GM23338 (cell line): ENCODE results near the gene WEE2. TPM values are rescaled to one million over a fixed set of nuclear protein-coding genes. Genes with fewer than 3 reads are reported as not detected.

Experiments used
- ATAC-seq: fragments of 200-7000 bp; cut with Tn5 transposase; 3 replicates; pipeline ENCODE4 v1.9.1; 2020
- DNase-seq: peaks from one replicate; pipeline ENCODE4 v3.0.0-alpha.2; 2015; ENCODE audit warnings: low spot score
- H2AFZ ChIP-seq: fragments of 200-600 bp; sonication (generic); 2 replicates; pipeline ENCODE4 v1.8.0; 2016; ENCODE audit warnings: antibody characterized with exemption, mild to moderate bottlenecking, moderate library complexity
- H3F3A ChIP-seq: fragments of 200-600 bp; sonication (generic); replicated peaks from 2 replicates; pipeline ENCODE4 v1.8.0; 2017; ENCODE audit warnings: antibody characterized with exemption, mixed run types, low read depth
- H3K27ac ChIP-seq: fragments of 200-600 bp; sonication (generic); 2 replicates; pipeline ENCODE4 v1.6.1; 2016; ENCODE audit warnings: low read depth
- H3K27me3 ChIP-seq: fragments of 200-600 bp; sonication (generic); 2 replicates; pipeline ENCODE4 v1.8.0; 2016; ENCODE audit warnings: mild to moderate bottlenecking, mixed run types, moderate library complexity; ENCODE audit not compliant: insufficient read depth
- H3K36me3 ChIP-seq: fragments of 200-600 bp; sonication (generic); 2 replicates; pipeline ENCODE4 v1.8.0; 2016; ENCODE audit warnings: mild to moderate bottlenecking; ENCODE audit not compliant: insufficient read depth
- H3K4me1 ChIP-seq: fragments of 200-600 bp; sonication (generic); 2 replicates; pipeline ENCODE4 v1.8.0; 2016; ENCODE audit warnings: mild to moderate bottlenecking, moderate library complexity; ENCODE audit not compliant: insufficient read depth
- H3K4me2 ChIP-seq: fragments of 200-600 bp; sonication (generic); 2 replicates; pipeline ENCODE4 v1.7.1; 2017; ENCODE audit warnings: mixed run types
- H3K4me3 ChIP-seq: fragments of 200-600 bp; sonication (generic); 2 replicates; pipeline ENCODE4 v1.6.1; 2016; ENCODE audit warnings: mixed run types
- H3K79me2 ChIP-seq: fragments of 200-600 bp; sonication (generic); replicated peaks from 2 replicates; pipeline ENCODE4 v1.8.0; 2017; ENCODE audit warnings: mild to moderate bottlenecking; ENCODE audit not compliant: insufficient read depth
- H3K9me2 ChIP-seq: fragments of 200-600 bp; sonication (generic); 2 replicates; pipeline ENCODE4 v1.8.0; 2017; ENCODE audit not compliant: insufficient read depth
- H4K20me1 ChIP-seq: fragments of 200-600 bp; sonication (generic); replicated peaks from 2 replicates; pipeline ENCODE4 v1.8.0; 2017; ENCODE audit warnings: mild to moderate bottlenecking; ENCODE audit not compliant: insufficient read depth
- H3K27ac Mint-ChIP-seq: 2 replicates; pipeline ENCODE4 v1.8.0; 2020; ENCODE audit warnings: inconsistent platforms, mild to moderate bottlenecking, moderate library complexity, mixed read lengths
- H3K27me3 Mint-ChIP-seq: 3 replicates; pipeline ENCODE4 v1.8.0; 2022; ENCODE audit warnings: low read depth, mild to moderate bottlenecking, moderate library complexity, mixed read lengths, inconsistent platforms; ENCODE audit not compliant: insufficient read depth, poor library complexity
- H3K36me3 Mint-ChIP-seq: 3 replicates; pipeline ENCODE4 v1.8.0; 2021; ENCODE audit warnings: low read depth, mild to moderate bottlenecking, inconsistent platforms, moderate library complexity, mixed read lengths
- H3K4me1 Mint-ChIP-seq: 3 replicates; pipeline ENCODE4 v1.8.0; 2020; ENCODE audit warnings: mild to moderate bottlenecking, inconsistent platforms, mixed read lengths
- H3K4me3 Mint-ChIP-seq: 3 replicates; pipeline ENCODE4 v1.8.0; 2021; ENCODE audit warnings: moderate library complexity, mild to moderate bottlenecking, inconsistent platforms, mixed read lengths
- H3K9me3 Mint-ChIP-seq: 3 replicates; pipeline ENCODE4 v1.8.0; 2020; ENCODE audit warnings: moderate library complexity, mild to moderate bottlenecking, inconsistent platforms, mixed read lengths
- CREB1 ChIP-seq: fragments of 250-450 bp; sonication (Bioruptor Pico); IDR thresholded peaks from 2 replicates; pipeline ENCODE4 v1.5.0; 2020; ENCODE audit warnings: low read depth, mild to moderate bottlenecking, moderate library complexity
- EZH2 ChIP-seq: fragments of 200-600 bp; sonication (generic); IDR thresholded peaks from one replicate; pipeline ENCODE4 v1.8.0; 2017; ENCODE audit warnings: antibody characterized with exemption, mild to moderate bottlenecking, low read depth; ENCODE audit not compliant: unreplicated experiment
- EZH2phosphoT487 ChIP-seq: fragments of 200-600 bp; sonication (generic); IDR thresholded peaks from one replicate; pipeline ENCODE4 v1.8.1; 2018; ENCODE audit warnings: antibody characterized with exemption; ENCODE audit not compliant: unreplicated experiment
- JUNB ChIP-seq: IDR thresholded peaks from one replicate; pipeline ENCODE4 v1.6.1; 2016; ENCODE audit warnings: antibody characterized with exemption; ENCODE audit not compliant: unreplicated experiment
- NANOG ChIP-seq: IDR thresholded peaks from 2 replicates; pipeline ENCODE4 v1.6.1; 2016; ENCODE audit warnings: antibody characterized with exemption, borderline replicate concordance
- POLR2AphosphoS5 ChIP-seq: IDR thresholded peaks from 2 replicates; pipeline ENCODE4 v1.6.1; 2016; ENCODE audit warnings: antibody characterized with exemption, low read depth
- STAT1 ChIP-seq: IDR thresholded peaks from one replicate; pipeline ENCODE4 v1.6.1; 2016; ENCODE audit warnings: antibody characterized with exemption; ENCODE audit not compliant: unreplicated experiment
- ZNF114 ChIP-seq: fragments of 250-450 bp; sonication (Bioruptor Pico); IDR thresholded peaks from 2 replicates; pipeline ENCODE4 v1.5.0; 2020; ENCODE audit warnings: mild to moderate bottlenecking, moderate library complexity
- ZNF331 ChIP-seq: fragments of 250-450 bp; sonication (Bioruptor Pico); IDR thresholded peaks from 2 replicates; pipeline ENCODE4 v1.5.0; 2020; ENCODE audit warnings: low read depth, mild to moderate bottlenecking, moderate library complexity
- polyA plus RNA-seq: library from polyadenylated mRNA; unstranded; fragments of >200 nt; fragmentation: Nextera tagmentation; extraction: Ambion mirVana; gene quantifications from 2 replicates; pipeline ENCODE4 v1.2.1, GENCODE V29; 2016
- total RNA-seq: library from RNA; depleted of rRNA; stranded (reverse); fragments of >200 nt; shearing (Covaris generic); gene quantifications from 2 replicates; pipeline ENCODE4 v1.2.3, GENCODE V29; 2014
- TF ChIP-seq, protein P1 (sequence below): fragments of 250-450 bp; sonication (Bioruptor Pico); IDR thresholded peaks from 2 replicates; pipeline ENCODE4 v1.5.0; 2020; ENCODE audit warnings: mild to moderate bottlenecking, moderate library complexity
- TF ChIP-seq, protein P2 (sequence below): IDR thresholded peaks from one replicate; pipeline ENCODE4 v1.6.1; 2018; ENCODE audit warnings: antibody characterized with exemption; ENCODE audit not compliant: unreplicated experiment
- TF ChIP-seq, protein P3 (sequence below): IDR thresholded peaks from 2 replicates; pipeline ENCODE4 v1.6.1; 2016; ENCODE audit warnings: antibody characterized with exemption
- TF ChIP-seq, protein P4 (sequence below), 2 experiments: fragments of 200-600 bp in 1 of 2; sonication (generic) in 1 of 2; conservative IDR thresholded peaks; 2 replicates each; pipeline versions ENCODE4 v1.5.1 to v1.6.1; 2016 to 2017; ENCODE audit warnings: antibody characterized with exemption in 2 of 2, low read depth in 2 of 2, mild to moderate bottlenecking in 2 of 2, moderate library complexity in 1 of 2

Gene WEE2
- total and polyA plus RNA-seq, 2 experiments from 2014 or later, result not detected

DNA sequence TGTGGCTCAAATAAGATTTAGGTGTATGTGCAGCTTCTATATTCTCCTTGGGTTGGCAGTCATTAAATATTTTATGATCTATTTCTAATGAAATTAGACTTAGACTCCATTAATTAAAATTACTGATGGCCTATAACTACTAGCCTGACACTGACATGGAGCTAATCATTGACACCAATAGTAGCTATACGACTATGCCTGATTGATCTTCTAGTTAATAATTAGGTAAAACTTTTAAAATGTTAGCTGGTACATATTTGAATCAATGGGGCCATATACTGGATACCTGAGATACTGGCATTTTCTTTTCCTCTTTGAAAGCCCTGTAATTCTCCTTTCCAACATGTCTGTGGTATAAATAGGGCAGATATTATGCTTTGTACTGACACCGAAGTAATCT is 14.4 kb downstream of the WEE2 start:
- H3K9me3 Mint-ChIP-seq, result no peaks in the 10 kb centered on the region
- H3K27ac Mint-ChIP-seq, result no peak overlapping the region
- no peaks in the 10 kb centered on the region for H3K36me3 Mint-ChIP-seq
- no peaks in the 10 kb centered on the region for H3K27me3 ChIP-seq
- no peak overlapping the region for H3K4me2 ChIP-seq
- H3K4me1 Mint-ChIP-seq, result peaks cover 13% of the 10 kb centered on the region
- no peaks in the 10 kb centered on the region for H3K27me3 Mint-ChIP-seq
- no peak overlapping the region for H2AFZ ChIP-seq
- TF ChIP-seq ZNF331 (CRISPR knock-in tag) (no peak), EZH2phosphoT487 (no peak), STAT1 (no peak), CREB1 (CRISPR knock-in tag) (no peak), NANOG (no peak), POLR2AphosphoS5 (no peak), JUNB (no peak), EZH2 (no peak), ZNF114 (CRISPR knock-in tag) (no peak)
- TF ChIP-seq, protein P1, sequence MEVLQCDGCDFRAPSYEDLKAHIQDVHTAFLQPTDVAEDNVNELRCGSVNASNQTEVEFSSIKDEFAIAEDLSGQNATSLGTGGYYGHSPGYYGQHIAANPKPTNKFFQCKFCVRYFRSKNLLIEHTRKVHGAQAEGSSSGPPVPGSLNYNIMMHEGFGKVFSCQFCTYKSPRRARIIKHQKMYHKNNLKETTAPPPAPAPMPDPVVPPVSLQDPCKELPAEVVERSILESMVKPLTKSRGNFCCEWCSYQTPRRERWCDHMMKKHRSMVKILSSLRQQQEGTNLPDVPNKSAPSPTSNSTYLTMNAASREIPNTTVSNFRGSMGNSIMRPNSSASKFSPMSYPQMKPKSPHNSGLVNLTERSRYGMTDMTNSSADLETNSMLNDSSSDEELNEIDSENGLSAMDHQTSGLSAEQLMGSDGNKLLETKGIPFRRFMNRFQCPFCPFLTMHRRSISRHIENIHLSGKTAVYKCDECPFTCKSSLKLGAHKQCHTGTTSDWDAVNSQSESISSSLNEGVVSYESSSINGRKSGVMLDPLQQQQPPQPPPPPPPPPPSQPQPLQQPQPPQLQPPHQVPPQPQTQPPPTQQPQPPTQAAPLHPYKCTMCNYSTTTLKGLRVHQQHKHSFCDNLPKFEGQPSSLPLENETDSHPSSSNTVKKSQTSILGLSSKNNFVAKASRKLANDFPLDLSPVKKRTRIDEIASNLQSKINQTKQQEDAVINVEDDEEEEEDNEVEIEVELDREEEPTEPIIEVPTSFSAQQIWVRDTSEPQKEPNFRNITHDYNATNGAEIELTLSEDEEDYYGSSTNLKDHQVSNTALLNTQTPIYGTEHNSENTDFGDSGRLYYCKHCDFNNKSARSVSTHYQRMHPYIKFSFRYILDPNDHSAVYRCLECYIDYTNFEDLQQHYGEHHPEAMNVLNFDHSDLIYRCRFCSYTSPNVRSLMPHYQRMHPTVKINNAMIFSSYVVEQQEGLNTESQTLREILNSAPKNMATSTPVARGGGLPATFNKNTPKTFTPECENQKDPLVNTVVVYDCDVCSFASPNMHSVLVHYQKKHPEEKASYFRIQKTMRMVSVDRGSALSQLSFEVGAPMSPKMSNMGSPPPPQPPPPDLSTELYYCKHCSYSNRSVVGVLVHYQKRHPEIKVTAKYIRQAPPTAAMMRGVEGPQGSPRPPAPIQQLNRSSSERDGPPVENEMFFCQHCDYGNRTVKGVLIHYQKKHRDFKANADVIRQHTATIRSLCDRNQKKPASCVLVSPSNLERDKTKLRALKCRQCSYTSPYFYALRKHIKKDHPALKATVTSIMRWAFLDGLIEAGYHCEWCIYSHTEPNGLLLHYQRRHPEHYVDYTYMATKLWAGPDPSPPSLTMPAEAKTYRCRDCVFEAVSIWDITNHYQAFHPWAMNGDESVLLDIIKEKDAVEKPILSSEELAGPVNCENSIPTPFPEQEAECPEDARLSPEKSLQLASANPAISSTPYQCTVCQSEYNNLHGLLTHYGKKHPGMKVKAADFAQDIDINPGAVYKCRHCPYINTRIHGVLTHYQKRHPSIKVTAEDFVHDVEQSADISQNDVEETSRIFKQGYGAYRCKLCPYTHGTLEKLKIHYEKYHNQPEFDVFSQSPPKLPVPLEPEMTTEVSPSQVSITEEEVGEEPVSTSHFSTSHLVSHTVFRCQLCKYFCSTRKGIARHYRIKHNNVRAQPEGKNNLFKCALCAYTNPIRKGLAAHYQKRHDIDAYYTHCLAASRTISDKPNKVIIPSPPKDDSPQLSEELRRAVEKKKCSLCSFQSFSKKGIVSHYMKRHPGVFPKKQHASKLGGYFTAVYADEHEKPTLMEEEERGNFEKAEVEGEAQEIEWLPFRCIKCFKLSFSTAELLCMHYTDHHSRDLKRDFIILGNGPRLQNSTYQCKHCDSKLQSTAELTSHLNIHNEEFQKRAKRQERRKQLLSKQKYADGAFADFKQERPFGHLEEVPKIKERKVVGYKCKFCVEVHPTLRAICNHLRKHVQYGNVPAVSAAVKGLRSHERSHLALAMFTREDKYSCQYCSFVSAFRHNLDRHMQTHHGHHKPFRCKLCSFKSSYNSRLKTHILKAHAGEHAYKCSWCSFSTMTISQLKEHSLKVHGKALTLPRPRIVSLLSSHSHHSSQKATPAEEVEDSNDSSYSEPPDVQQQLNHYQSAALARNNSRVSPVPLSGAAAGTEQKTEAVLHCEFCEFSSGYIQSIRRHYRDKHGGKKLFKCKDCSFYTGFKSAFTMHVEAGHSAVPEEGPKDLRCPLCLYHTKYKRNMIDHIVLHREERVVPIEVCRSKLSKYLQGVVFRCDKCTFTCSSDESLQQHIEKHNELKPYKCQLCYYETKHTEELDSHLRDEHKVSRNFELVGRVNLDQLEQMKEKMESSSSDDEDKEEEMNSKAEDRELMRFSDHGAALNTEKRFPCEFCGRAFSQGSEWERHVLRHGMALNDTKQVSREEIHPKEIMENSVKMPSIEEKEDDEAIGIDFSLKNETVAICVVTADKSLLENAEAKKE (CRISPR knock-in tag), result no peak
- TF ChIP-seq, protein P2, sequence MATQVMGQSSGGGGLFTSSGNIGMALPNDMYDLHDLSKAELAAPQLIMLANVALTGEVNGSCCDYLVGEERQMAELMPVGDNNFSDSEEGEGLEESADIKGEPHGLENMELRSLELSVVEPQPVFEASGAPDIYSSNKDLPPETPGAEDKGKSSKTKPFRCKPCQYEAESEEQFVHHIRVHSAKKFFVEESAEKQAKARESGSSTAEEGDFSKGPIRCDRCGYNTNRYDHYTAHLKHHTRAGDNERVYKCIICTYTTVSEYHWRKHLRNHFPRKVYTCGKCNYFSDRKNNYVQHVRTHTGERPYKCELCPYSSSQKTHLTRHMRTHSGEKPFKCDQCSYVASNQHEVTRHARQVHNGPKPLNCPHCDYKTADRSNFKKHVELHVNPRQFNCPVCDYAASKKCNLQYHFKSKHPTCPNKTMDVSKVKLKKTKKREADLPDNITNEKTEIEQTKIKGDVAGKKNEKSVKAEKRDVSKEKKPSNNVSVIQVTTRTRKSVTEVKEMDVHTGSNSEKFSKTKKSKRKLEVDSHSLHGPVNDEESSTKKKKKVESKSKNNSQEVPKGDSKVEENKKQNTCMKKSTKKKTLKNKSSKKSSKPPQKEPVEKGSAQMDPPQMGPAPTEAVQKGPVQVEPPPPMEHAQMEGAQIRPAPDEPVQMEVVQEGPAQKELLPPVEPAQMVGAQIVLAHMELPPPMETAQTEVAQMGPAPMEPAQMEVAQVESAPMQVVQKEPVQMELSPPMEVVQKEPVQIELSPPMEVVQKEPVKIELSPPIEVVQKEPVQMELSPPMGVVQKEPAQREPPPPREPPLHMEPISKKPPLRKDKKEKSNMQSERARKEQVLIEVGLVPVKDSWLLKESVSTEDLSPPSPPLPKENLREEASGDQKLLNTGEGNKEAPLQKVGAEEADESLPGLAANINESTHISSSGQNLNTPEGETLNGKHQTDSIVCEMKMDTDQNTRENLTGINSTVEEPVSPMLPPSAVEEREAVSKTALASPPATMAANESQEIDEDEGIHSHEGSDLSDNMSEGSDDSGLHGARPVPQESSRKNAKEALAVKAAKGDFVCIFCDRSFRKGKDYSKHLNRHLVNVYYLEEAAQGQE, result no peak
- TF ChIP-seq, protein P3, sequence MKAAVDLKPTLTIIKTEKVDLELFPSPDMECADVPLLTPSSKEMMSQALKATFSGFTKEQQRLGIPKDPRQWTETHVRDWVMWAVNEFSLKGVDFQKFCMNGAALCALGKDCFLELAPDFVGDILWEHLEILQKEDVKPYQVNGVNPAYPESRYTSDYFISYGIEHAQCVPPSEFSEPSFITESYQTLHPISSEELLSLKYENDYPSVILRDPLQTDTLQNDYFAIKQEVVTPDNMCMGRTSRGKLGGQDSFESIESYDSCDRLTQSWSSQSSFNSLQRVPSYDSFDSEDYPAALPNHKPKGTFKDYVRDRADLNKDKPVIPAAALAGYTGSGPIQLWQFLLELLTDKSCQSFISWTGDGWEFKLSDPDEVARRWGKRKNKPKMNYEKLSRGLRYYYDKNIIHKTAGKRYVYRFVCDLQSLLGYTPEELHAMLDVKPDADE, result no peak
- TF ChIP-seq, protein P4, sequence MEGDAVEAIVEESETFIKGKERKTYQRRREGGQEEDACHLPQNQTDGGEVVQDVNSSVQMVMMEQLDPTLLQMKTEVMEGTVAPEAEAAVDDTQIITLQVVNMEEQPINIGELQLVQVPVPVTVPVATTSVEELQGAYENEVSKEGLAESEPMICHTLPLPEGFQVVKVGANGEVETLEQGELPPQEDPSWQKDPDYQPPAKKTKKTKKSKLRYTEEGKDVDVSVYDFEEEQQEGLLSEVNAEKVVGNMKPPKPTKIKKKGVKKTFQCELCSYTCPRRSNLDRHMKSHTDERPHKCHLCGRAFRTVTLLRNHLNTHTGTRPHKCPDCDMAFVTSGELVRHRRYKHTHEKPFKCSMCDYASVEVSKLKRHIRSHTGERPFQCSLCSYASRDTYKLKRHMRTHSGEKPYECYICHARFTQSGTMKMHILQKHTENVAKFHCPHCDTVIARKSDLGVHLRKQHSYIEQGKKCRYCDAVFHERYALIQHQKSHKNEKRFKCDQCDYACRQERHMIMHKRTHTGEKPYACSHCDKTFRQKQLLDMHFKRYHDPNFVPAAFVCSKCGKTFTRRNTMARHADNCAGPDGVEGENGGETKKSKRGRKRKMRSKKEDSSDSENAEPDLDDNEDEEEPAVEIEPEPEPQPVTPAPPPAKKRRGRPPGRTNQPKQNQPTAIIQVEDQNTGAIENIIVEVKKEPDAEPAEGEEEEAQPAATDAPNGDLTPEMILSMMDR (conservative IDR thresholded peaks at IDR 0.05; ENCODE audit: low read depth in 2 of 2), result no peak
- no peak overlapping the region for H3K4me3 ChIP-seq
- no peak overlapping the region for H3K27ac ChIP-seq
- H3K4me1 ChIP-seq, result peaks cover 3% of the 10 kb centered on the region; the same call in 1 of the 2 replicates
- no peaks in the 10 kb centered on the region for H3K79me2 ChIP-seq
- DNase-seq (no peak), ATAC-seq (no peak)
- H3K4me3 Mint-ChIP-seq, result no peak overlapping the region
- no peaks in the 10 kb centered on the region for H4K20me1 ChIP-seq
- no peaks in the 10 kb centered on the region for H3K36me3 ChIP-seq
- no peaks in the 10 kb centered on the region for H3K9me2 ChIP-seq
- no peaks in the 10 kb centered on the region for H3F3A ChIP-seq
